Fibroblast of lung (primary cell): ENCODE results near the gene FBXW9.

Experiments
- CTCF ChIP-seq, 2 donors: IDR thresholded peaks in 1 of 2; conservative IDR thresholded peaks in 1 of 2; 1 replicate in 1 of 2; 2 replicates in 1 of 2; pipeline ENCODE4 v1.5.1; 2011 to 2012; ENCODE audit warnings: low read length in 2 of 2, control low read depth in 1 of 2, inconsistent platforms in 1 of 2, low read depth in 1 of 2, mild to moderate bottlenecking in 1 of 2
- EZH2 ChIP-seq: IDR thresholded peaks from 2 replicates; pipeline ENCODE4 v1.5.1; 2012; ENCODE audit warnings: low read length, control low read depth, mild to moderate bottlenecking; ENCODE audit errors: missing control alignments

DNA sequence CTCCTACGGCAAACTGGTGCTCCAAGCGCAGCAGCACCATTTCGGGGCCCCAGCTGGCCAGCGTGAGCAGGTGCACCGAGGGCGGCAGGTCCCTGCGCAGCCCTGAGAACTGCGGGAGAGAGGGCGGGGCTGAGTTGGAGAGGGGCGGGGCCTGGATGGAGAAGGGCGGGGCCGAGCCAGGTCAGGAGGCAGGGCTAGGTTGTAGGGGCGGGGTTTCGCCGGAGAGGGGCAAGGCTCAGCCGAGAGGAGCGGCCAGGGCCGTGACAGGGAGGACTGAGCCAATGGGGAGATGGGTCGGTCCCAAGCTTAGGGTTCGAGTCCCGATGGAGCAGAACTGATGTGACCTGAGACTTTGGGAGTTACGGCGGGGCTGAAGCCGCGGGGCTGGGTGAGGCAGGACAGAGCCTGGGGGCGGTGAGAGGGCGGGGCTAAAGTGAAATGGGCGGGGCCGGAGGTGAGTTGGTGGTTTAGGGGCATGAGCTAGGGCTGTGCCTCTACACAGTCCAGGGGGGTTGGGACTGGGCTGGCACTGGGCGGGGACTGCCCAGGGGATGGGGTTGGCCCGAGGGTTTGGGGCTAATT, 48.9 kb downstream of the FBXW9 start:
- TF ChIP-seq CTCF (conservative IDR thresholded peaks at IDR 0.05 in 1 of 2, IDR thresholded peaks at IDR 0.05 in 1 of 2; ENCODE audit: low read depth in 1 of 2, low read length in 2 of 2): no peak
- TF ChIP-seq EZH2: no peak
